HG03575 (cell line): ENCODE data around the gene MAP4K1.
"Not testable (repeated sequence)": the region's sequence is repeated elsewhere in the genome, so short reads cannot be mapped to it uniquely, and the experiment has no call there.

Experiments
- ATAC-seq: cut with Tn5 transposase; IDR thresholded peaks from one replicate; pipeline ENCODE4 v1.9.1; 2021; ENCODE audit not compliant: unreplicated experiment, insufficient number of reproducible peaks, low FRiP score; ENCODE audit errors: extremely low read depth

Gene MAP4K1

GRCh38 chr19:38555200-38555599 is 62.6 kb downstream of the MAP4K1 start:
- ATAC-seq, result no peak

- no peak for ATAC-seq
These were observed 63.0 kb downstream of the MAP4K1 start for GRCh38 chr19:38554676-38555141.

GRCh38 chr19:38553239-38553638 is 64.5 kb downstream of the MAP4K1 start:
- ATAC-seq, result not testable (repeated sequence)

- ATAC-seq, result no peak
These were observed 66.3 kb downstream of the MAP4K1 start for GRCh38 chr19:38551450-38551813.

GRCh38 chr19:38550376-38550775 is 67.4 kb downstream of the MAP4K1 start:
- ATAC-seq, result no peak

- ATAC-seq, result no peak
These were observed 67.8 kb downstream of the MAP4K1 start for GRCh38 chr19:38549942-38550341.

- ATAC-seq, result no peak
These were observed 68.7 kb downstream of the MAP4K1 start for GRCh38 chr19:38549061-38549460.

GRCh38 chr19:38547421-38547820 is 70.3 kb downstream of the MAP4K1 start:
- ATAC-seq, result no peak

GRCh38 chr19:38545596-38545995 is 72.2 kb downstream of the MAP4K1 start:
- no peak for ATAC-seq

- ATAC-seq, result no peak
These were observed 73.0 kb downstream of the MAP4K1 start for GRCh38 chr19:38544569-38545315.

- no peak for ATAC-seq
These were observed 73.8 kb downstream of the MAP4K1 start for GRCh38 chr19:38543807-38544568.

GRCh38 chr19:38543286-38543806 is 74.4 kb downstream of the MAP4K1 start:
- no peak for ATAC-seq

- ATAC-seq, result no peak
These were observed 75.7 kb downstream of the MAP4K1 start for GRCh38 chr19:38542040-38542439.

GRCh38 chr19:38539751-38540150 is 78.0 kb downstream of the MAP4K1 start:
- no peak for ATAC-seq

- ATAC-seq, result no peak
These were observed 78.8 kb downstream of the MAP4K1 start for GRCh38 chr19:38538793-38539528.

- ATAC-seq, result no peak
These were observed 79.4 kb downstream of the MAP4K1 start for GRCh38 chr19:38538386-38538785.
